A549 (cell line): Measurements from ENCODE around the gene TRABD2B.

Experiments
- CHD2 ChIP-seq: fragments of 150-350 bp; IDR thresholded peaks from 2 replicates; pipeline ENCODE4 v1.6.1; 2014; ENCODE audit warnings: low read length; ENCODE audit not compliant: partially characterized antibody
- CTCF ChIP-seq: fragments of >200 bp; sonication (Bioruptor Twin); formaldehyde crosslinking; IDR thresholded peaks from 3 replicates; pipeline ENCODE4 v1.5.1; 2016
- ELK1 ChIP-seq: fragments of 150-350 bp; IDR thresholded peaks from 2 replicates; pipeline ENCODE4 v1.6.1; 2014; ENCODE audit warnings: low read depth, mild to moderate bottlenecking, low read length
- HES2 ChIP-seq: fragments of >200 bp; sonication (Bioruptor Twin); formaldehyde crosslinking; IDR thresholded peaks from 2 replicates; pipeline ENCODE4 v1.6.1; 2016
- JUN ChIP-seq, 2 experiments: fragments of >200 bp; sonication (Bioruptor Twin); formaldehyde crosslinking; IDR thresholded peaks; 2 replicates in 1 of 2; 3 replicates in 1 of 2; pipeline ENCODE4 v1.6.1; 2016 to 2017
- MAX ChIP-seq: IDR thresholded peaks from 2 replicates; pipeline ENCODE4 v1.6.1; 2012
- MYC ChIP-seq: IDR thresholded peaks from 2 replicates; pipeline ENCODE4 v1.6.1; 2012; ENCODE audit warnings: mild to moderate bottlenecking, inconsistent platforms, low read length, improper control_type of control experiment, borderline replicate concordance
- PBX3 ChIP-seq: IDR thresholded peaks from 2 replicates; pipeline ENCODE4 v1.6.1; 2012
- RFX5 ChIP-seq: fragments of 450-650 bp; IDR thresholded peaks from 2 replicates; pipeline ENCODE4 v1.7.1; 2014; ENCODE audit warnings: antibody characterized with exemption, mild to moderate bottlenecking, moderate library complexity

- TF ChIP-seq ELK1 (no peak), CTCF (no peak), JUN (IDR thresholded peaks at IDR 0.05) (no peak), PBX3 (no peak), MAX (no peak), RFX5 (no peak), CHD2 (no peak), HES2 (no peak), MYC (no peak)
Observed at GRCh38 chr1:47924270-47925048, 72.7 kb downstream of the TRABD2B start.
